ENCODE data around the gene SLC34A1.

DNA sequence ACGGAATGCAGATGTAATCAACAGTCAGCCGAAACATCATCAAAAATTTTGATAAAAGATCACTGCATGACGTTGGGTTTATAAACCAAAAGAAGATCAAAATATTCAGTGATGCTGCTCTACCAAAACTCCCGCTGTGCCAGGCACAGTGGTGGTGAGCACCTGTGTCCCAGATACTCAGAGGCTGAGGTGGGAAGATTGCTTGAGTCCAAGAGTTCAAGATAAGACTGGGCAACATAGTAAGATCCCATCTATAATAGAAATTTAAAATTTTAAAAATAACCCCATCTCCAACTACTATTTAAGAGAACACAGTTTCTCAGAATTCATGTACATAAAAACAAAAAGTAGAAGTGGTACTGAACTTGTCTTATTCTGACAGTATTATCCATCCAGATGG is 36.5 kb upstream of the SLC34A1 start:
- TF ChIP-seq, protein P1, sequence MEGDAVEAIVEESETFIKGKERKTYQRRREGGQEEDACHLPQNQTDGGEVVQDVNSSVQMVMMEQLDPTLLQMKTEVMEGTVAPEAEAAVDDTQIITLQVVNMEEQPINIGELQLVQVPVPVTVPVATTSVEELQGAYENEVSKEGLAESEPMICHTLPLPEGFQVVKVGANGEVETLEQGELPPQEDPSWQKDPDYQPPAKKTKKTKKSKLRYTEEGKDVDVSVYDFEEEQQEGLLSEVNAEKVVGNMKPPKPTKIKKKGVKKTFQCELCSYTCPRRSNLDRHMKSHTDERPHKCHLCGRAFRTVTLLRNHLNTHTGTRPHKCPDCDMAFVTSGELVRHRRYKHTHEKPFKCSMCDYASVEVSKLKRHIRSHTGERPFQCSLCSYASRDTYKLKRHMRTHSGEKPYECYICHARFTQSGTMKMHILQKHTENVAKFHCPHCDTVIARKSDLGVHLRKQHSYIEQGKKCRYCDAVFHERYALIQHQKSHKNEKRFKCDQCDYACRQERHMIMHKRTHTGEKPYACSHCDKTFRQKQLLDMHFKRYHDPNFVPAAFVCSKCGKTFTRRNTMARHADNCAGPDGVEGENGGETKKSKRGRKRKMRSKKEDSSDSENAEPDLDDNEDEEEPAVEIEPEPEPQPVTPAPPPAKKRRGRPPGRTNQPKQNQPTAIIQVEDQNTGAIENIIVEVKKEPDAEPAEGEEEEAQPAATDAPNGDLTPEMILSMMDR (conservative IDR thresholded peaks at IDR 0.05), result no peak
- TF ChIP-seq EZH2 (IDR thresholded peaks at IDR 0.05; ENCODE audit: low read depth), result no peak

Data from PC-9 (cell line).